Left lung (tissue), 10 donors: ENCODE results near the gene CAMTA1. TPM values are rescaled to one million over a fixed set of nuclear protein-coding genes. Genes with fewer than 3 reads are reported as not detected.
A peak's percentile ranks its signal among the peaks of the same experiment; 100 is the strongest.

Experiments
- ATAC-seq: fragments of 200-7000 bp; cut with Tn5 transposase; one replicate; pipeline ENCODE4 v1.9.1; 2020; ENCODE audit warnings: moderate library complexity
- DNase-seq, 4 donors: peaks; one replicate each; pipeline ENCODE4 v3.0.0-alpha.2; 2013 to 2020
- H3K27ac ChIP-seq, 2 donors: fragments of 200-600 bp; sonication (generic) in 1 of 2; one replicate each; pipeline versions ENCODE4 v1.5.0 to v1.8.0; 2020 to 2021
- H3K27me3 ChIP-seq, 2 donors: fragments of 200-600 bp; sonication (generic) in 1 of 2; one replicate each; pipeline versions ENCODE4 v1.5.0 to v1.8.0; 2020 to 2021
- H3K36me3 ChIP-seq, 2 donors: fragments of 200-600 bp; sonication (generic) in 1 of 2; one replicate each; pipeline versions ENCODE4 v1.5.0 to v1.8.0; 2020 to 2021
- H3K4me1 ChIP-seq, 2 donors: fragments of 200-600 bp; one replicate each; pipeline ENCODE4 v1.8.0; 2021
- H3K4me3 ChIP-seq, 2 donors: fragments of 200-600 bp; sonication (generic) in 1 of 2; one replicate each; pipeline versions ENCODE4 v1.5.0 to v1.8.0; 2020 to 2021; ENCODE audit warnings: mild to moderate bottlenecking in 1 of 2
- H3K9me3 ChIP-seq, 2 donors: fragments of 200-600 bp; sonication (generic) in 1 of 2; one replicate each; pipeline versions ENCODE4 v1.5.0 to v1.8.0; 2020 to 2021
- intact Hi-C, 2 donors: fragments of 100-400 bp; cut with DNase I; formaldehyde crosslinking; loops; one replicate each; pipeline versions ENCODE4 v1.11.2 to v1.14.2; 2022
- polyA plus RNA-seq, 6 donors: library from polyadenylated mRNA; unstranded; fragments of 120-200 nt; gene quantifications; one replicate each; pipeline ENCODE4 v1.2.1, GENCODE V29; 2013; ENCODE audit not compliant: insufficient read length in 6 of 6
- total RNA-seq, 2 donors: library from RNA; stranded (reverse); fragmentation: NEBNext Ultra II Directional; extraction: Animal tissue kit (Norgen Biotek cat#: 25700); gene quantifications; one replicate each; pipeline ENCODE4 v1.2.1, GENCODE V29; 2021
- TF ChIP-seq, protein P1 (sequence below), 2 donors: fragments of 200-600 bp; sonication (generic) in 1 of 2; IDR thresholded peaks; one replicate each; pipeline versions ENCODE4 v1.5.0 to v1.8.0; 2021; ENCODE audit warnings: antibody characterized with exemption in 2 of 2
- donor health status: DM: no; HTN: yes; CAD: no.
- donor health status: DM: no; HTN: no; CAD: no.

Gene CAMTA1
- total and polyA plus RNA-seq, 8 donors, result 42.7 to 69.1 (median 49.4) TPM

DNA sequence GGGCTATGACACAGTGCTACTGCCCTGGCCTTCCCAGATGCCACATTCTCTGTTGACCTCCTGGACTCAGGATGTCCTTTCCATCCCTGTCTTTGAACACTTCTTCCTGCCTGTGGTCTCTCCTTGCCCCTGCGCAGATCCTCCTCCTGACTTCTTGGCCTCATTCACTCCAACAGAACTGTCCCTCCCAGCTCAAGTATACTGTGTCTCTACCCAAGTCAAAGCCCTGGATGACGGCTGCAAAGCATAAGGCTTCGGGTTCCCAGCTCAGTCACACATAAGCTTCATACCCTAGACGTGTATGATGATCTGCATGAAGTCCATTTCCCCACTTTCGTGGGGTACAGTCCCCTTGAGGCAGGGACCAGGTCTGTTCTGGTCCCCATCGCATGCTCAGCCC is 657.7 kb downstream of the CAMTA1 start:
- intact Hi-C loops, result no loop called here
- Histone ChIP-seq H3K27ac (no peak overlapping the region), H3K36me3 (no peaks in the 10 kb centered on the region), H3K27me3 (no peaks in the 10 kb centered on the region), H3K4me1 (no peaks in the 10 kb centered on the region), H3K4me3 (no peak overlapping the region), H3K9me3 (no peaks in the 10 kb centered on the region)
- DNase-seq (no peak), ATAC-seq (no peak)
- TF ChIP-seq, protein P1, sequence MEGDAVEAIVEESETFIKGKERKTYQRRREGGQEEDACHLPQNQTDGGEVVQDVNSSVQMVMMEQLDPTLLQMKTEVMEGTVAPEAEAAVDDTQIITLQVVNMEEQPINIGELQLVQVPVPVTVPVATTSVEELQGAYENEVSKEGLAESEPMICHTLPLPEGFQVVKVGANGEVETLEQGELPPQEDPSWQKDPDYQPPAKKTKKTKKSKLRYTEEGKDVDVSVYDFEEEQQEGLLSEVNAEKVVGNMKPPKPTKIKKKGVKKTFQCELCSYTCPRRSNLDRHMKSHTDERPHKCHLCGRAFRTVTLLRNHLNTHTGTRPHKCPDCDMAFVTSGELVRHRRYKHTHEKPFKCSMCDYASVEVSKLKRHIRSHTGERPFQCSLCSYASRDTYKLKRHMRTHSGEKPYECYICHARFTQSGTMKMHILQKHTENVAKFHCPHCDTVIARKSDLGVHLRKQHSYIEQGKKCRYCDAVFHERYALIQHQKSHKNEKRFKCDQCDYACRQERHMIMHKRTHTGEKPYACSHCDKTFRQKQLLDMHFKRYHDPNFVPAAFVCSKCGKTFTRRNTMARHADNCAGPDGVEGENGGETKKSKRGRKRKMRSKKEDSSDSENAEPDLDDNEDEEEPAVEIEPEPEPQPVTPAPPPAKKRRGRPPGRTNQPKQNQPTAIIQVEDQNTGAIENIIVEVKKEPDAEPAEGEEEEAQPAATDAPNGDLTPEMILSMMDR (IDR thresholded peaks at IDR 0.05), result no peak

DNA sequence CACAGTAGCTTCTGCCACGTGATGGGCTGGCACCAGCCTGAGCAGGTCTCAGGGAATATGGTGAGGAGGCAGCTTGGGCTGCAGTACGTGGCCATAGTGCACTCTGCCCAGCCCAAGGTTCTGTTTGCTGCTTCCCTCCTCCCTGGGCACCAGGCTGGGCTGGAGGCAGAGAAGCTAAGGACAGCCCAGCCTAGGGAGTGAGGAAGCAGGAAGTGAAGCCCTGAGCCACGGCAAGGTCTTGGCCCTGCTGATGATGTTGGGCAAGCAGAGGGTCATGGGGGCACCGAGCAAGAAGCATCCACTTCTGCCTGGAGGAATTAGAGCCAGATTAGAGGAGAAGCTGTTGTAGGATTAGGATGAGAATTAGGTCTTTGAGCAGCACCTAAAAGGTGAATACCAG is 659.1 kb downstream of the CAMTA1 start:
- TF ChIP-seq, protein P1 (IDR thresholded peaks at IDR 0.05), result no peak
- H3K4me3 ChIP-seq, result no peak overlapping the region
- H3K9me3 ChIP-seq, result no peaks in the 10 kb centered on the region
- DNase-seq (no peak), ATAC-seq (no peak)
- H3K27me3 ChIP-seq, result no peaks in the 10 kb centered on the region
- no peak overlapping the region for H3K27ac ChIP-seq
- no peaks in the 10 kb centered on the region for H3K36me3 ChIP-seq
- intact Hi-C loops, result no loop called here
- no peaks in the 10 kb centered on the region for H3K4me1 ChIP-seq

DNA sequence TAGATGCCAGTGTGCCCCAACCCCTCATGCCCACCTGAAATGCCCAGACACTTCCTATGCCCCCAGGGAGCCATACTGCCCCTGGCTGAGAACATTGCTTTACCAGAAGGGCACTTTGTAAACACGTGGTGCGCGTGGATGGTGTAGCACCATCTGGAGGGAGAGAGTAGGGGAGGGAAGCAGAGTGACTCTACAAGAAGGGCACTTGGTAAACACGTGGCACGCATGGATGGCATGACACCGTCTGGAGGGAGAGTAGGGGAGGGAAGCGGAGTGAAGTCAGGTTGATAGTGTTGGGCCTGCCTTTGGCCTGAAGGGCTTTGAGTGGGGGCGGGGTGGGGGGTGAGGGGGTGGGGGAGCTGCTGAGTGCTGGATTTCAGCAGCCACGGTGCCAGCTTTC is 661.8 kb downstream of the CAMTA1 start:
- Histone ChIP-seq H3K4me1 (no peaks in the 10 kb centered on the region), H3K9me3 (no peaks in the 10 kb centered on the region), H3K36me3 (no peaks in the 10 kb centered on the region), H3K27ac (no peak overlapping the region), H3K4me3 (no peak overlapping the region), H3K27me3 (no peaks in the 10 kb centered on the region)
- intact Hi-C loops, result no loop called here
- ATAC-seq, result peak; percentile 79
- DNase-seq, result peak in 1 of 4 donors; percentile 36
- TF ChIP-seq, protein P1 (IDR thresholded peaks at IDR 0.05), result no peak

DNA sequence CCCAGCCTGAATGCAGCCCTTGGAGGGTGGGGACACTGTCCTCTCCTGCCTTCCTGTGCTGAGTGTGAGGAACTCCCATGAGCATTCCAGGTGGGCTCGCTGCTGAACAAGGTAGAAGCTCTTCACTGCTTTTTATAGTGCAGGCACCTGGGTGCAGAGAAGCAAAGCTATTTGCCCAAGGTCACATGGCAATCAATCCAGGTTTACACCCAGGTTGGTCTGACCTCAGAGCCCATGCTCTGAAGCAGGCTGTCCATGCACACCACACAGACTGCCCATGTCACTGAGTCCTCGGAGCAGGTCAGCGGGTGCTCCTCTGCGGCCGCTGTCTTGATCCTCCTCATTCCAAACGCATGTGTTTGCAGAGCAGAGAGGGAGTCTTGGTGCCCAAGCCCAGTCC is 662.5 kb downstream of the CAMTA1 start:
- TF ChIP-seq, protein P1 (IDR thresholded peaks at IDR 0.05), result no peak
- Histone ChIP-seq H3K4me1 (no peaks in the 10 kb centered on the region), H3K9me3 (no peaks in the 10 kb centered on the region), H3K4me3 (no peak overlapping the region), H3K27me3 (no peaks in the 10 kb centered on the region), H3K36me3 (no peaks in the 10 kb centered on the region), H3K27ac (no peak overlapping the region)
- DNase-seq (no peak), ATAC-seq (peak; percentile 45)
- intact Hi-C loops, result no loop called here

DNA sequence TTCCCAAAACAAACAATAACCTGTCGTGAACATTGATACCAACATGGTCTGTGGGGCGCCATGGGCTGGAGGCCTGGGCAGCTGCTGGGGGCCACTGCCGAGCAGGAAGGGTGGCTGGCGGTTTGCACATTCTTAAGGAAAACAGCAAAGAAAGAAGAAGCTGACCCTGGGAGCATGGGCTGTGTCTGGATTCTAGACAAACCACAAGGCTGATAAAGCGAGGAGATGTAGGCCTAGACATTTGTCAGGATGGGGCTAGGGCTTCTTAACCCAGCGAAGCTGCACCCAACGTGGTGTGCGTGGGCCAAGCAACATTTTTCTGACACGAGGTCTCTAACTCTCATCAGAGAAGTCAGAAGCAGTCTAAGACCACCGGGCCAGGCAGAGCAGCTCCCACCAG is 663.7 kb downstream of the CAMTA1 start:
- intact Hi-C loops, result no loop called here
- TF ChIP-seq, protein P1 (IDR thresholded peaks at IDR 0.05), result no peak

More for the DNA sequence above, 663.7 kb downstream of the CAMTA1 start:
- no peaks in the 10 kb centered on the region for H3K27me3 ChIP-seq
- H3K9me3 ChIP-seq, result no peaks in the 10 kb centered on the region
- no peak overlapping the region for H3K4me3 ChIP-seq
- ATAC-seq, result no peak
- no peaks in the 10 kb centered on the region for H3K36me3 ChIP-seq
- H3K27ac ChIP-seq, result no peak overlapping the region
- no peak for DNase-seq
- H3K4me1 ChIP-seq, result no peaks in the 10 kb centered on the region
